ENCODE data around the gene MPPE1.

- TF ChIP-seq, protein P1, sequence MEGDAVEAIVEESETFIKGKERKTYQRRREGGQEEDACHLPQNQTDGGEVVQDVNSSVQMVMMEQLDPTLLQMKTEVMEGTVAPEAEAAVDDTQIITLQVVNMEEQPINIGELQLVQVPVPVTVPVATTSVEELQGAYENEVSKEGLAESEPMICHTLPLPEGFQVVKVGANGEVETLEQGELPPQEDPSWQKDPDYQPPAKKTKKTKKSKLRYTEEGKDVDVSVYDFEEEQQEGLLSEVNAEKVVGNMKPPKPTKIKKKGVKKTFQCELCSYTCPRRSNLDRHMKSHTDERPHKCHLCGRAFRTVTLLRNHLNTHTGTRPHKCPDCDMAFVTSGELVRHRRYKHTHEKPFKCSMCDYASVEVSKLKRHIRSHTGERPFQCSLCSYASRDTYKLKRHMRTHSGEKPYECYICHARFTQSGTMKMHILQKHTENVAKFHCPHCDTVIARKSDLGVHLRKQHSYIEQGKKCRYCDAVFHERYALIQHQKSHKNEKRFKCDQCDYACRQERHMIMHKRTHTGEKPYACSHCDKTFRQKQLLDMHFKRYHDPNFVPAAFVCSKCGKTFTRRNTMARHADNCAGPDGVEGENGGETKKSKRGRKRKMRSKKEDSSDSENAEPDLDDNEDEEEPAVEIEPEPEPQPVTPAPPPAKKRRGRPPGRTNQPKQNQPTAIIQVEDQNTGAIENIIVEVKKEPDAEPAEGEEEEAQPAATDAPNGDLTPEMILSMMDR (IDR thresholded peaks at IDR 0.05; ENCODE audit: low read length) = peak; percentile 70
- TF ChIP-seq EZH2 (IDR thresholded peaks at IDR 0.05; ENCODE audit: borderline replicate concordance, low read length) = no peak
These were observed 35.5 kb downstream of the MPPE1 start for GRCh38 chr18:11872479-11873136.

Data from OCI-LY1 (cell line).